GM13977 (cell line): ENCODE data around the gene CDK7.

Source experiments
- DNase-seq: peaks from one replicate; pipeline ENCODE4 v3.0.0; 2012; ENCODE audit warnings: low spot score
- CTCF ChIP-seq: IDR thresholded peaks from 2 replicates; pipeline ENCODE4 v1.5.1; 2012; ENCODE audit warnings: mild to moderate bottlenecking, control low read depth; ENCODE audit not compliant: insufficient read depth; ENCODE audit errors: extremely low read depth, missing control alignments
- in situ Hi-C: fragments of 300-500 bp; cut with MboI; formaldehyde crosslinking; loops from one replicate; pipeline ENCODE4 v1.12.0; 2022; ENCODE audit warnings: low sequenced_read_pairs, low pct_unique_long_range_greater_than_20kb, mixed read lengths, inconsistent platforms; ENCODE audit not compliant: unreplicated experiment

CDK7 gene

GRCh38 chr5:69295088-69295754 is 60.5 kb downstream of the CDK7 start:
- in situ Hi-C loops, result no loop called here
- DNase-seq, result no peak
- TF ChIP-seq CTCF, result no peak

GRCh38 chr5:69299625-69300024 is 64.9 kb downstream of the CDK7 start:
- TF ChIP-seq CTCF, result no peak
- DNase-seq, result no peak
- in situ Hi-C loops, result no loop called here

GRCh38 chr5:69300537-69301203 is 66.0 kb downstream of the CDK7 start:
- DNase-seq, result no peak
- no peak for TF ChIP-seq CTCF
- in situ Hi-C loops, result no loop called here

GRCh38 chr5:69305512-69305911 is 70.8 kb downstream of the CDK7 start:
- no peak for TF ChIP-seq CTCF
- in situ Hi-C loops, result no loop called here
- DNase-seq, result no peak

GRCh38 chr5:69308046-69308553 is 73.4 kb downstream of the CDK7 start:
- in situ Hi-C loops, result no loop called here
- TF ChIP-seq CTCF, result no peak
- no peak for DNase-seq

GRCh38 chr5:69309380-69309779 is 74.7 kb downstream of the CDK7 start:
- DNase-seq, result no peak
- in situ Hi-C loops, result no loop called here
- no peak for TF ChIP-seq CTCF
